ENCODE data around the gene DOCK10. TPM values are rescaled to one million over a fixed set of nuclear protein-coding genes. Genes with fewer than 3 reads are reported as not detected.

DOCK10 gene
- total RNA-seq, 4 donors from 2014 or later, result 8.3 to 47.4 (median 18.3) TPM

DNA sequence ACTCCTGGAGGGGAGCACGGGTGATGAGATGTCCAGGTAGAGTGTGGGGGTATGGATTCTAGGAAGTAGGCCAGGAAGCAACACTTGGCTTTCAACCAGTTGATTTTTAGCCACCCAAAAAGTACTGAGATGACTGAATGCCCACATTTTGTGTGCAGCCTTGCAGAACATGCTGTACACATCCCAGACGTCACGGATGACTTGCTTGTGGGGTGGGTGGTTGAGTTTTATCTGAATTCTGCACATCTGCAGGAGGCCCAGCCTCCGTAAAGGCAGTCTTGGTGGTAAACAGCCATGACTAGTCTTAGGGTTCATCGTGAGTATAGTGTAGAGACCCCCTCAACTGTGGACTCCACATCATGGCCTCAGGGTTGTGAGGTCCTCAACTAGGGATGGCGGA, 272.8 kb downstream of the DOCK10 start:
- TF ChIP-seq, protein P1, sequence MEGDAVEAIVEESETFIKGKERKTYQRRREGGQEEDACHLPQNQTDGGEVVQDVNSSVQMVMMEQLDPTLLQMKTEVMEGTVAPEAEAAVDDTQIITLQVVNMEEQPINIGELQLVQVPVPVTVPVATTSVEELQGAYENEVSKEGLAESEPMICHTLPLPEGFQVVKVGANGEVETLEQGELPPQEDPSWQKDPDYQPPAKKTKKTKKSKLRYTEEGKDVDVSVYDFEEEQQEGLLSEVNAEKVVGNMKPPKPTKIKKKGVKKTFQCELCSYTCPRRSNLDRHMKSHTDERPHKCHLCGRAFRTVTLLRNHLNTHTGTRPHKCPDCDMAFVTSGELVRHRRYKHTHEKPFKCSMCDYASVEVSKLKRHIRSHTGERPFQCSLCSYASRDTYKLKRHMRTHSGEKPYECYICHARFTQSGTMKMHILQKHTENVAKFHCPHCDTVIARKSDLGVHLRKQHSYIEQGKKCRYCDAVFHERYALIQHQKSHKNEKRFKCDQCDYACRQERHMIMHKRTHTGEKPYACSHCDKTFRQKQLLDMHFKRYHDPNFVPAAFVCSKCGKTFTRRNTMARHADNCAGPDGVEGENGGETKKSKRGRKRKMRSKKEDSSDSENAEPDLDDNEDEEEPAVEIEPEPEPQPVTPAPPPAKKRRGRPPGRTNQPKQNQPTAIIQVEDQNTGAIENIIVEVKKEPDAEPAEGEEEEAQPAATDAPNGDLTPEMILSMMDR (IDR thresholded peaks at IDR 0.05; ENCODE audit: low read depth), result no peak

DNA sequence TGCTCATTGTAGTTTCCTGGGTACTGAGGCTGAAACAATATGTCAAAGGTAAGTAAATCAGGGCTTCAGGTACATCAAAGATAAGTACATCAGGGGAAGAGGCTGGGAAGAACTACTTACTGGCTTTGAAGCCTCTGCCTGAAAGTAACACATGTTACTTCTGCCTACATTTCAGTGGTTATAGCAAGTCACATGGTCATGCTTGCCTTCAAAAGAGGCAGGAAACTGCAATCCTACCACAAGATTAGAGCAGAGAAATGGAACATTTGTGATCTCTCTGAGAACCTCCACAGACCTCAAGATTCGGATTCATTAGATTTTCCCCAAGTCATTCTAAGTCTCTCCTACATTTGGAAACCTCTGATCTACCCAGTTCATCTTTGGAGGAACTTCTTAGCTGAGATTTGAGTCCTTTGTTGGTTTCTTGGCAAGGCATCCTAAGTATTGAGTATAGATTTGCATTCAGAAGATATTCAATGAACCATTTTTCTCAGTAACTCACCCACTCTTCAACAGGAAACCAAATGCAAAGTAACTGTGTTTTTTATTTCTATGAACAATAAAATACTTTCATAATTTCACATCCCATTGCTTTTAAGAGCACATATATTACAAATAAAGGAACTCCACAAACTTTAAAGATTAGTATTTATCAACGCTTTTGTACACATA, 277.6 kb downstream of the DOCK10 start:
- TF ChIP-seq, protein P1 (IDR thresholded peaks at IDR 0.05; ENCODE audit: low read depth), result no peak

DNA sequence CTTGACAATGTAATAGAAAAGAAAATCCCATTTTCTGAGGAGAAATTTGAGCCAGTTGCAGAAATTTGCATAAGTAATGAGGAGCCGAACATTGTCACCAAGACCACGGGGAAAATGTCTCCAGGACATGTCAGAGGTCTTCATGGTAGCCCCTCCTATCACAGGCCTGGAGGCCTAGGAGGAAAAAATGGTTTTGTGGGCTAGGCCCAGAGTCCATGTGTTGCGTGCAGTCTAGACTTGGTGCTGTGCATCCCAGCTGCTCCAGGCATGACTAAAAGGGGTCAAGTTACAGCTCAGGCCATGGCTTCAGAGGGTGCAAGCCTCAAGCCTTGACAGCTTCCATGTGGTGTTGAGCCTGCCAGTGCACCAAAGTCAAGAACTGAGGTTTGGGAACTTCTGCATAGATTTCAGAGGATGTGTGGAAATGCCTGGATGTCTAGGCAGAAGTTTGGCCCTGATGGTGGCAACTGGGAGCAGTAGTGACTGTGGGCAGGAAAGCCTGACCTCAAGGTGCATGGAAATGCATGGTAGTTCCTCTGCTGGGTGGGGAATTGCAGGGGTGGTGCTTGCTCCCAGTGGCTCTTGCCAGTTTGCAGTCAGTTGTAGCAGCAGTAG, 284.2 kb downstream of the DOCK10 start:
- TF ChIP-seq, protein P1 (IDR thresholded peaks at IDR 0.05; ENCODE audit: low read depth), result no peak

DNA sequence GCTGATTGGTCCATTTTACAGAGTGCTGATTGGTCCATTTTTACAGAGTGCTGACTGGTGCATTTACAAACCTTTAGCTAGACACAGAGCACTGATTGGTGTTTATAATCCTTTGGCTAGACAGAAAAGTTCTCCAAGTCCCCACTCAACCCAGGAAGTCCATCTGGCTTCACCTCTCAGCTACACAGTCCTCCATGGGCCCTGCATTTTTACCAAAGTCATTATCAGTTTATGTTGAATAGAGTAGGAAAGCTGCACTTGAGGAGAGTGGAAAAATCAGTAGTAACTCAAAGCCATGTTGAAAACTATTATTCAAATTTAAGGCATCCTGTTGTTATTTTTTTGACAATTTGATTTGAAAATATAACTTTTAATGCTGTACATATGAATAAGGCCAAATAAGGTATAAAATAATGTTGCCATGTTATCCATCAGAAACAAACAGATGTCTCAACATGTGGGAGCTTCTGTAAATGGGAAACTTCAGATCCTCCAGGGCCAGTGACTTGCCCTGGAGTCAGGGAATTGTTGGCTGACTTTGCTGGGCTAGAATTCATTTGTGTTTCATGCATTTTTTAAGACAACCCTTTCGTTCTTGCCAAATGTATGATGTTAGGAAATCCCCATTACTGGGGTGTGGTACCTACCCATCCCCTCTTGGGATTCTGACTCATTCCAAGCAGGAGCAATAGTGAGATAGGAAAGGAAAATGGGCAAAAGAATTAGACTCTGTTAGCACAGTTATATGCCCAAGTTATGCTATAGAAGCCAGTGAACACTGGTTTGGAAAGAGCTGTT, 288.3 kb downstream of the DOCK10 start:
- TF ChIP-seq, protein P1 (IDR thresholded peaks at IDR 0.05; ENCODE audit: low read depth), result no peak

DNA sequence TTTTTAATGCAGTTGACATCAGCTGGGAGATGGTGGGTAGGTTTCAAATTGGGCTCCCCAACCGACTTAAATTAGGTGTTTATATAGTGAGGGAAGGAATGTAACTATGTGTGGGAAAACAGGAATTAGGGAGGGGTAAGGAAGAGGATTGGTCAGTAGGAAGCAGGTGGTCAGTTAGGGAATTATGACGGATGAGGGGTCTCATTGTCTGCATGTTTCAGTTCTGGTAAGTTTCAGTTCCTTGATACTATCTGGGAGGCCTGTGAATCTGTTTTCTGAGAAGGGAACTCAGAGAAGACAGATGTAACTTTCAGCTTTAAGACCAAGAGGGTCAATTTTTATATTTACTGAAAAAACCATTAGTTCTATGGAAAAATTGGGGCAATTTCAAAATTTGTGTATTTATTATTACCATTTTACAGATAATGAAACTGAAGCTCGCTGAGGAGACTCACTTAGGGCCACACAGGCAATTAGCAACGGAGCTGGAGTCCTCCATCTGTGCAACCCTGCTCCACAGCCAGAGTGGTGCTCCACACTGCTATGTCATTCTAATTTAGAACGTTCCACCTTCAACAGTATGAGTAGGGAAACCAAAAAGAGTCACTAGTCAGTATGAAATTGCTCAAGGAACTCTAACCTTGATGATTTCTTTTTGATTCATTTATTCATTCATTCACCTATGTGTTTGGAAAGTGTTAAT, 290.1 kb downstream of the DOCK10 start:
- TF ChIP-seq, protein P1 (IDR thresholded peaks at IDR 0.05; ENCODE audit: low read depth), result no peak

DNA sequence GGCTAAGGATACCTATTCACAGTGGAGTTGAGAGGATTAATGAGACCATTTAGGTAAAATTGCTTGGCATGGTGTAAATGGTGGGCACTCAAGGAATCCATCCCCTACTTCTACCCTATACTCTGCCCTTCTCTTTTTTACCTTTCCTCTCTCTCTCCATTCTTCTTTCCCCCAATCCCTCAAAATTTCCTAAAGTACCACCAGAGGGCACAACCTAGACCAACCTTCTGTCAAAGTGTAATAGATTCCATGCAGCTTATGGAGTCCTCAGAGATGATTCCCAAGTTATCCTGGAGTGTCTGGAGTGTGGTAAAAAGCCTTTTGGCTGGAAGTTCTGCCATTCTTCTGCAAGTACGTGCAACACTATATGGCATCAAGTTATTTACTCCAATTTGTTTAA, 293.1 kb downstream of the DOCK10 start:
- TF ChIP-seq, protein P1 (IDR thresholded peaks at IDR 0.05; ENCODE audit: low read depth), result no peak
